HEK293 (cell line): Measurements from ENCODE around the gene TECTA.

ENCODE experiments used
- CTCF ChIA-PET: fragments of 350-600 bp; formaldehyde crosslinking; extraction: SDS; loops from one replicate; lab custom pipeline; 2021; ENCODE audit warnings: antibody characterized with exemption; lab: Yijun Ruan, JAX
- POLR2A ChIA-PET: fragments of 300-600 bp; formaldehyde crosslinking; extraction: SDS; loops from one replicate; lab custom pipeline; 2020; ENCODE audit warnings: antibody characterized with exemption, inconsistent platforms; lab: Yijun Ruan, JAX
- H3K27ac ChIP-seq: fragments of 200-500 bp; sonication (Bioruptor generic); 2 replicates; pipeline ENCODE4 v1.5.1; 2014; ENCODE audit warnings: low read depth, low read length, control low read depth, inconsistent platforms; ENCODE audit errors: extremely low read depth
- H3K36me3 ChIP-seq, 2 experiments: fragments of 200-500 bp in 1 of 2; sonication (Bioruptor generic) in 1 of 2; 1 replicate in 1 of 2; 2 replicates in 1 of 2; pipeline ENCODE4 v1.5.1; 2014 to 2017; ENCODE audit warnings: inconsistent platforms in 2 of 2, low read length in 2 of 2; ENCODE audit not compliant: control insufficient read depth in 2 of 2, insufficient read depth in 1 of 2
- H3K4me1 ChIP-seq: fragments of 200-500 bp; sonication (Bioruptor generic); 2 replicates; pipeline ENCODE4 v1.5.1; 2014; ENCODE audit warnings: mild to moderate bottlenecking, low read length, inconsistent platforms; ENCODE audit not compliant: control insufficient read depth, insufficient read depth
- H3K4me3 ChIP-seq: 2 replicates; pipeline ENCODE4 v1.5.1; 2011; ENCODE audit warnings: low read depth, mild to moderate bottlenecking, control low read depth, low read length, moderate library complexity
- H3K9me3 ChIP-seq: fragments of 200-500 bp; sonication (Bioruptor generic); 2 replicates; pipeline ENCODE4 v1.5.1; 2014; ENCODE audit warnings: low read depth, low read length, inconsistent platforms; ENCODE audit not compliant: control insufficient read depth, insufficient read depth
- SCRT2 ChIP-seq: fragments of 450-650 bp; formaldehyde crosslinking; IDR thresholded peaks from 2 replicates; pipeline ENCODE4 v1.5.1; 2016; ENCODE audit warnings: missing biosample characterization, missing genetic modification characterization
- ZFP3 ChIP-seq: fragments of 450-650 bp; formaldehyde crosslinking; IDR thresholded peaks from 2 replicates; pipeline ENCODE4 v1.5.1; 2016; ENCODE audit warnings: low read depth, missing biosample characterization, missing genetic modification characterization
- ZNF280D ChIP-seq: fragments of 450-650 bp; formaldehyde crosslinking; IDR thresholded peaks from 2 replicates; pipeline ENCODE4 v1.5.1; 2016; ENCODE audit warnings: missing biosample characterization, missing genetic modification characterization
- ZNF394 ChIP-seq: fragments of 450-650 bp; formaldehyde crosslinking; IDR thresholded peaks from 2 replicates; pipeline ENCODE4 v1.5.1; 2016; ENCODE audit warnings: missing biosample characterization, missing genetic modification characterization, mild to moderate bottlenecking, moderate library complexity, borderline replicate concordance
- ZNF549 ChIP-seq: fragments of 450-650 bp; IDR thresholded peaks from 2 replicates; pipeline ENCODE4 v1.5.1; 2018; ENCODE audit warnings: missing biosample characterization, missing genetic modification characterization, mild to moderate bottlenecking, inconsistent platforms, moderate library complexity
- ZNF558 ChIP-seq: fragments of 450-650 bp; formaldehyde crosslinking; IDR thresholded peaks from 2 replicates; pipeline ENCODE4 v1.5.1; 2016; ENCODE audit warnings: missing biosample characterization, missing genetic modification characterization
- ZNF629 ChIP-seq: fragments of 450-650 bp; formaldehyde crosslinking; IDR thresholded peaks from 2 replicates; pipeline ENCODE4 v1.5.1; 2017; ENCODE audit warnings: missing biosample characterization, missing genetic modification characterization
- TF ChIP-seq, protein P1 (sequence below): fragments of 450-650 bp; formaldehyde crosslinking; IDR thresholded peaks from 2 replicates; pipeline ENCODE4 v1.5.1; 2017; ENCODE audit warnings: missing biosample characterization, missing genetic modification characterization
- TF ChIP-seq, protein P2 (sequence below): fragments of 450-650 bp; formaldehyde crosslinking; IDR thresholded peaks from 2 replicates; pipeline ENCODE4 v1.5.1; 2016; ENCODE audit warnings: missing biosample characterization, missing genetic modification characterization
- TF ChIP-seq, protein P3 (sequence below): fragments of 450-650 bp; formaldehyde crosslinking; IDR thresholded peaks from 2 replicates; pipeline ENCODE4 v1.5.1; 2016; ENCODE audit warnings: missing biosample characterization, missing genetic modification characterization
- TF ChIP-seq, protein P4 (sequence below): fragments of 450-650 bp; formaldehyde crosslinking; IDR thresholded peaks from 2 replicates; pipeline ENCODE4 v1.5.1; 2016; ENCODE audit warnings: missing biosample characterization, missing genetic modification characterization
- TF ChIP-seq, protein P5 (sequence below): fragments of 450-650 bp; formaldehyde crosslinking; IDR thresholded peaks from 2 replicates; pipeline ENCODE4 v1.5.1; 2016; ENCODE audit warnings: missing biosample characterization, missing genetic modification characterization

Gene TECTA

DNA sequence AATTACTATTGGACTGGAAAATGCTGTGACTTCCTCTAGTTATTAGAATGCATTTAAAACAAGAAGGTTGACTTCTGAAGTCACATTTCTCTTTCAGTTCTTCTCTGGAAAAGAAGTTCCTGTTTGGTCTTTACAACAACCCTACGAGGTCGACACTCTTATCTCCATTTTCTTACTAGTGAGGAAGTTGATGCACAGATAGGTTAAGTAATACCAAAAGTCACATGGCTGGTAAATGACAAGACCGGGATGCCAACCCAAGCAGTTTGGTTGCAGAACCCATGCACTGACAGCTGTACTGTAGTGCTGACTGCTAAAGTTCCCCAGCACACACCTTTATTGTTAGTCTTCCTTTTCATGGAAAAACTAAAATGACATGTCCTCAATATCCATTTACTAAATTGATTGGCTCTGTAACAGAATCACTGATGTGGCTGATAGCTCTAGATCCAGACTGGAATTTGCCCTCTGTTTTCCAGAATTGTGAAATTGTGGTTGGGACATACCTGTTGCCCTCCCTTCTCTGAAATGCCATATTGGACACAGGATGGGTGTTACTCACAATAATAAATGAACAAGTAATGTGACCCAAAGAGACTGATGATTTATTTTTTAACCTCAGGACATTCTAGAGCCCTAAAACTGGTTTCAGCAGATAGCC is 9.4 kb upstream of the TECTA start:
- no peak for TF ChIP-seq ZFP3 (tag by site-specific recombination)
- peak; percentile 60 for TF ChIP-seq SCRT2 (tag by site-specific recombination)
- Histone ChIP-seq H3K9me3 (no peaks in the 10 kb centered on the region), H3K4me1 (no peaks in the 10 kb centered on the region), H3K27ac (no peak overlapping the region), H3K36me3 (peaks cover 0 to 28% of the 10 kb centered on the region in 2 experiments; a peak in 1 of 3 replicates), H3K4me3 (no peak overlapping the region)
- ChIA-PET POLR2A (no interaction called here), CTCF (interaction anchor here (1.3 kb wide), 1 partner anchor 104 kb away, joined by 3 read pairs; no protein-coding TSS in a partner anchor)

GRCh38 chr11:121095561-121095960 is 5.5 kb upstream of the TECTA start:
- no peak overlapping the region for H3K4me3 ChIP-seq
- H3K27ac ChIP-seq = no peak overlapping the region
- H3K9me3 ChIP-seq = no peaks in the 10 kb centered on the region
- H3K4me1 ChIP-seq = peaks cover 2% of the 10 kb centered on the region; the same call in 1 of the 2 replicates
- POLR2A ChIA-PET = no interaction called here
- CTCF ChIA-PET = interaction anchor here (0.7 to 1.5 kb wide), 2 partner anchors 8 to 99 kb away, joined by 5 to 6 read pairs; no protein-coding TSS in a partner anchor
- H3K36me3 ChIP-seq = peaks cover 0 to 3% of the 10 kb centered on the region in 2 experiments; a peak in 1 of 3 replicates
- TF ChIP-seq ZNF629 (tag by site-specific recombination) (no peak), ZNF558 (tag by site-specific recombination) (no peak), ZNF280D (tag by site-specific recombination) (no peak), ZNF394 (tag by site-specific recombination) (no peak), ZNF549 (tag by site-specific recombination) (no peak)
- TF ChIP-seq, protein P1, sequence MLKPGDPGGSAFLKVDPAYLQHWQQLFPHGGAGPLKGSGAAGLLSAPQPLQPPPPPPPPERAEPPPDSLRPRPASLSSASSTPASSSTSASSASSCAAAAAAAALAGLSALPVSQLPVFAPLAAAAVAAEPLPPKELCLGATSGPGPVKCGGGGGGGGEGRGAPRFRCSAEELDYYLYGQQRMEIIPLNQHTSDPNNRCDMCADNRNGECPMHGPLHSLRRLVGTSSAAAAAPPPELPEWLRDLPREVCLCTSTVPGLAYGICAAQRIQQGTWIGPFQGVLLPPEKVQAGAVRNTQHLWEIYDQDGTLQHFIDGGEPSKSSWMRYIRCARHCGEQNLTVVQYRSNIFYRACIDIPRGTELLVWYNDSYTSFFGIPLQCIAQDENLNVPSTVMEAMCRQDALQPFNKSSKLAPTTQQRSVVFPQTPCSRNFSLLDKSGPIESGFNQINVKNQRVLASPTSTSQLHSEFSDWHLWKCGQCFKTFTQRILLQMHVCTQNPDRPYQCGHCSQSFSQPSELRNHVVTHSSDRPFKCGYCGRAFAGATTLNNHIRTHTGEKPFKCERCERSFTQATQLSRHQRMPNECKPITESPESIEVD (tag by site-specific recombination) = no peak
- TF ChIP-seq, protein P2, sequence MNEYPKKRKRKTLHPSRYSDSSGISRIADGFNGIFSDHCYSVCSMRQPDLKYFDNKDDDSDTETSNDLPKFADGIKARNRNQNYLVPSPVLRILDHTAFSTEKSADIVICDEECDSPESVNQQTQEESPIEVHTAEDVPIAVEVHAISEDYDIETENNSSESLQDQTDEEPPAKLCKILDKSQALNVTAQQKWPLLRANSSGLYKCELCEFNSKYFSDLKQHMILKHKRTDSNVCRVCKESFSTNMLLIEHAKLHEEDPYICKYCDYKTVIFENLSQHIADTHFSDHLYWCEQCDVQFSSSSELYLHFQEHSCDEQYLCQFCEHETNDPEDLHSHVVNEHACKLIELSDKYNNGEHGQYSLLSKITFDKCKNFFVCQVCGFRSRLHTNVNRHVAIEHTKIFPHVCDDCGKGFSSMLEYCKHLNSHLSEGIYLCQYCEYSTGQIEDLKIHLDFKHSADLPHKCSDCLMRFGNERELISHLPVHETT (tag by site-specific recombination) = no peak
- TF ChIP-seq, protein P3, sequence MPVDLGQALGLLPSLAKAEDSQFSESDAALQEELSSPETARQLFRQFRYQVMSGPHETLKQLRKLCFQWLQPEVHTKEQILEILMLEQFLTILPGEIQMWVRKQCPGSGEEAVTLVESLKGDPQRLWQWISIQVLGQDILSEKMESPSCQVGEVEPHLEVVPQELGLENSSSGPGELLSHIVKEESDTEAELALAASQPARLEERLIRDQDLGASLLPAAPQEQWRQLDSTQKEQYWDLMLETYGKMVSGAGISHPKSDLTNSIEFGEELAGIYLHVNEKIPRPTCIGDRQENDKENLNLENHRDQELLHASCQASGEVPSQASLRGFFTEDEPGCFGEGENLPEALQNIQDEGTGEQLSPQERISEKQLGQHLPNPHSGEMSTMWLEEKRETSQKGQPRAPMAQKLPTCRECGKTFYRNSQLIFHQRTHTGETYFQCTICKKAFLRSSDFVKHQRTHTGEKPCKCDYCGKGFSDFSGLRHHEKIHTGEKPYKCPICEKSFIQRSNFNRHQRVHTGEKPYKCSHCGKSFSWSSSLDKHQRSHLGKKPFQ (tag by site-specific recombination) = no peak
- TF ChIP-seq, protein P4, sequence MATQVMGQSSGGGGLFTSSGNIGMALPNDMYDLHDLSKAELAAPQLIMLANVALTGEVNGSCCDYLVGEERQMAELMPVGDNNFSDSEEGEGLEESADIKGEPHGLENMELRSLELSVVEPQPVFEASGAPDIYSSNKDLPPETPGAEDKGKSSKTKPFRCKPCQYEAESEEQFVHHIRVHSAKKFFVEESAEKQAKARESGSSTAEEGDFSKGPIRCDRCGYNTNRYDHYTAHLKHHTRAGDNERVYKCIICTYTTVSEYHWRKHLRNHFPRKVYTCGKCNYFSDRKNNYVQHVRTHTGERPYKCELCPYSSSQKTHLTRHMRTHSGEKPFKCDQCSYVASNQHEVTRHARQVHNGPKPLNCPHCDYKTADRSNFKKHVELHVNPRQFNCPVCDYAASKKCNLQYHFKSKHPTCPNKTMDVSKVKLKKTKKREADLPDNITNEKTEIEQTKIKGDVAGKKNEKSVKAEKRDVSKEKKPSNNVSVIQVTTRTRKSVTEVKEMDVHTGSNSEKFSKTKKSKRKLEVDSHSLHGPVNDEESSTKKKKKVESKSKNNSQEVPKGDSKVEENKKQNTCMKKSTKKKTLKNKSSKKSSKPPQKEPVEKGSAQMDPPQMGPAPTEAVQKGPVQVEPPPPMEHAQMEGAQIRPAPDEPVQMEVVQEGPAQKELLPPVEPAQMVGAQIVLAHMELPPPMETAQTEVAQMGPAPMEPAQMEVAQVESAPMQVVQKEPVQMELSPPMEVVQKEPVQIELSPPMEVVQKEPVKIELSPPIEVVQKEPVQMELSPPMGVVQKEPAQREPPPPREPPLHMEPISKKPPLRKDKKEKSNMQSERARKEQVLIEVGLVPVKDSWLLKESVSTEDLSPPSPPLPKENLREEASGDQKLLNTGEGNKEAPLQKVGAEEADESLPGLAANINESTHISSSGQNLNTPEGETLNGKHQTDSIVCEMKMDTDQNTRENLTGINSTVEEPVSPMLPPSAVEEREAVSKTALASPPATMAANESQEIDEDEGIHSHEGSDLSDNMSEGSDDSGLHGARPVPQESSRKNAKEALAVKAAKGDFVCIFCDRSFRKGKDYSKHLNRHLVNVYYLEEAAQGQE (tag by site-specific recombination) = no peak
- TF ChIP-seq, protein P5, sequence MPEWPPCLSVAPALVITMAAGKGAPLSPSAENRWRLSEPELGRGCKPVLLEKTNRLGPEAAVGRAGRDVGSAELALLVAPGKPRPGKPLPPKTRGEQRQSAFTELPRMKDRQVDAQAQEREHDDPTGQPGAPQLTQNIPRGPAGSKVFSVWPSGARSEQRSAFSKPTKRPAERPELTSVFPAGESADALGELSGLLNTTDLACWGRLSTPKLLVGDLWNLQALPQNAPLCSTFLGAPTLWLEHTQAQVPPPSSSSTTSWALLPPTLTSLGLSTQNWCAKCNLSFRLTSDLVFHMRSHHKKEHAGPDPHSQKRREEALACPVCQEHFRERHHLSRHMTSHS = no peak
